ENCODE results near the gene TSEN2. TPM values are rescaled to one million over a fixed set of nuclear protein-coding genes. Genes with fewer than 3 reads are reported as not detected.

The TSEN2 gene
- total RNA-seq, 3 donors from 2014 or later: 30.6 to 38.8 (median 35.9) TPM

DNA sequence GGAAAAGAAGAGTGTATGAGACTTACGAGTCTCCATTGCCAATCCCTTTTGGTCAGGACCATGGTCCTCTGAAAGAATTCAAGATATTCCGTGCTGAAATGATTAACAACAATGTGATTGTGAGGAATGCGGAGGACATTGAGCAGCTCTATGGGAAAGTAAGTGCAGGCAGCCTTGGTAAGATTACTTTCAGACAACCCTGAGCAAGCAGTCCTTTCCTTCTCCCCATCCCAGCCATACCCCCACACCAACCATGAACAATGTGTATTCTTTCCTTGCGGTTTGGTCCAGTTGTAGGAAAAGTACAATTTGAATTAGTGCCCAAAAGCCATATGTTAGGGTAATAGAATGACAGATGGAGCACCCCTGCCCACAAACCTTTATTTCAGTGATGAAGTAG is 5.6 kb downstream of the TSEN2 start:
- Mint-ChIP-seq H3K4me1 (ENCODE audit: low read depth) (peaks cover 15% of the 10 kb centered on the region), H3K9me3 (no peaks in the 10 kb centered on the region), H3K4me3 (no peak overlapping the region), H3K27me3 (ENCODE audit: low read depth) (no peaks in the 10 kb centered on the region), H3K36me3 (ENCODE audit: insufficient read depth) (peaks cover 25% of the 10 kb centered on the region)
- DNase-seq (no peak), ATAC-seq (no peak)

DNA sequence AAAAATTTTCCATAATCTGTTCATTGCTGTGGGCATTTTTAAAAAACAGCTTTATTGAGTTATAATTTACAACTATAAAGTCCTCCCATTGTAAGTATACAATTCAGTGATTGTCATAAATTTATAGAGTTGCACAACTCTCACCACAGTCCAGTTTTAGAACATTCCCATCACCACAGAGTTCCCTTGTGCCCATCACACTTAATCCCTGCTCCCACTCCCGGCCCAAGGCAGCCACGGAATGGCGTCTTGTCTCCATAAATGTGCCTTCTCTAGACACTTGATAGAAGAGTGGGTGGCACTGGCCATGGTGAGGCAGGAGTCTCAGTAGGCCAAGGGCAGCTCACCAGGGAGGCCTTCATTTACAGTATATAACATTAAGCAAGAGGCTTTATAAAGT is 6.3 kb downstream of the TSEN2 start:
- no peaks in the 10 kb centered on the region for H3K27me3 Mint-ChIP-seq (ENCODE audit: low read depth)
- DNase-seq (no peak), ATAC-seq (no peak)
- H3K36me3 Mint-ChIP-seq (ENCODE audit: insufficient read depth): peaks cover 25% of the 10 kb centered on the region
- H3K9me3 Mint-ChIP-seq: no peaks in the 10 kb centered on the region
- peaks cover 8% of the 10 kb centered on the region for H3K4me1 Mint-ChIP-seq (ENCODE audit: low read depth)
- no peak overlapping the region for H3K4me3 Mint-ChIP-seq

DNA sequence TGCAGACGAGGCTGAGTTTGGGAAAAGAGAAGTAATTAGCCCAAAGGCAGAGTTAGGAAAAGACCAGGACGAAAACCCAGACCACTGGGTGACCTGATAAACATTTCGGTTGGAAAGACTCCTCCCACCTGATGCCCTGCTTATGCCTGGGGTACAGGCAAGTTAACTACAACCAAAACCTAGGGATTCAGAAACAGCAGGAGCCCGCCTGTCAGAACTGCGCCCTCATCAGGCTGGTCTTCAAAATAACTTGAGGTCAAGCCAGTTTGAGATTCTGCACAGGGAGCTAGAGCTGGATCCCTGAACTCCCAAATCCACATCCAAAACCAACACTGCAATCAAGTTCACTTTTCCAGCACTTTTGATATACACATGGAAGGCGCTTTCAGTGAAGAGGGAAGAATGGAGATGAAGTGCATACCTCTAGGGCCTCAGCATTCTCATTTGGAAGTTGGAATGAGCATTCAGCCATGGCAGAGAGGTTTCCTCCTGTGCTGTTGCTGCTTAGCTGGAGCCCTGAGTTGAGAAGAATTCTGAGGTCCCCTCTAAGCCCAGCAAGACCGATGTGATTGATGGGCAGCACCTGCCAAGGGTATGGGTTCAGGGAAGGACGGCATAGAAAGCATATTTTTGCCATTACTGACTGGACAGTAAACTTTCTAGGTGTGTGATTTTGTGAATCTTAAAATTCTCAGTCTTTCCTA is 11.6 kb downstream of the TSEN2 start:
- H3K4me3 Mint-ChIP-seq: no peak overlapping the region
- H3K4me1 Mint-ChIP-seq (ENCODE audit: low read depth): no peaks in the 10 kb centered on the region
- no peaks in the 10 kb centered on the region for H3K27me3 Mint-ChIP-seq (ENCODE audit: low read depth)
- ATAC-seq (no peak), DNase-seq (no peak)
- no peaks in the 10 kb centered on the region for H3K9me3 Mint-ChIP-seq
- peaks cover 40% of the 10 kb centered on the region for H3K36me3 Mint-ChIP-seq (ENCODE audit: insufficient read depth)

DNA sequence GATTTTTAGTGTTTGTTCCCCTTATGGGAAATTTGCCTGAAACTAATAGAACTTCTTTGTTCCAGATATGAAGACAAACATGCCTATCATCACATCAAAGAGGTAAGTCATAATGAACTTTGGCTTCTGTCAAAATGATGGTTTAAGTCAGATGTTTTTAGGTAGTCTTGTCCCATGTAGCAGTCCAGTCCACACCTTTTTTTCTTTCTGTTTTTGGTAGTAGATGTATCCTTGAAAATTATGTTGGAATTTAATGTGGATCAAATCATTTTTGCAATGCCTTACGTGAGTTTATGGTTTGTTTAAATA is 12.1 kb downstream of the TSEN2 start:
- ATAC-seq (no peak), DNase-seq (no peak)
- Mint-ChIP-seq H3K9me3 (no peaks in the 10 kb centered on the region), H3K4me3 (no peak overlapping the region), H3K36me3 (ENCODE audit: insufficient read depth) (peaks cover 41% of the 10 kb centered on the region), H3K4me1 (ENCODE audit: low read depth) (no peaks in the 10 kb centered on the region), H3K27me3 (ENCODE audit: low read depth) (no peaks in the 10 kb centered on the region)

DNA sequence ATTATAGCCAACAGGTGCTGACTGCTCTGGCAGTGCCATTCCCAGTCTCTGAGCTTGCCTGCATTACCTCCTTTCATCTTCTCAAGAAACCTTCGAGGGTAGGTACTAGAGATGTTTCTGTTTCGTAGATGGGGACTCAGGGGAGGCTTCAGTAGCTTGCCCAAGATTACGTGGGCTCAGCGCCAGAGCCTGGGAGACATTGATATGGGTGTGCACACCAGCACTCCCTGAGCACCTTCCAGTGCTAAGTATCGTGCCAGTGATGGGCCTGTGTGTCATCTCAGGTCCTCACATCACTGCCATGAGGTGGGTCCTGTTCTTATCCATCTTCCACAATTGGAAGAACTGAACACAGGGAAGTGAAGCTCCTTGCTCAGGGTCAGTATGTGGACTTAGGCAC is 15.2 kb downstream of the TSEN2 start:
- H3K4me3 Mint-ChIP-seq: no peak overlapping the region
- no peak for DNase-seq
- no peaks in the 10 kb centered on the region for H3K27me3 Mint-ChIP-seq (ENCODE audit: low read depth)
- no peak for ATAC-seq
- H3K36me3 Mint-ChIP-seq (ENCODE audit: insufficient read depth): peaks cover 47% of the 10 kb centered on the region
- no peaks in the 10 kb centered on the region for H3K4me1 Mint-ChIP-seq (ENCODE audit: low read depth)
- no peaks in the 10 kb centered on the region for H3K9me3 Mint-ChIP-seq

DNA sequence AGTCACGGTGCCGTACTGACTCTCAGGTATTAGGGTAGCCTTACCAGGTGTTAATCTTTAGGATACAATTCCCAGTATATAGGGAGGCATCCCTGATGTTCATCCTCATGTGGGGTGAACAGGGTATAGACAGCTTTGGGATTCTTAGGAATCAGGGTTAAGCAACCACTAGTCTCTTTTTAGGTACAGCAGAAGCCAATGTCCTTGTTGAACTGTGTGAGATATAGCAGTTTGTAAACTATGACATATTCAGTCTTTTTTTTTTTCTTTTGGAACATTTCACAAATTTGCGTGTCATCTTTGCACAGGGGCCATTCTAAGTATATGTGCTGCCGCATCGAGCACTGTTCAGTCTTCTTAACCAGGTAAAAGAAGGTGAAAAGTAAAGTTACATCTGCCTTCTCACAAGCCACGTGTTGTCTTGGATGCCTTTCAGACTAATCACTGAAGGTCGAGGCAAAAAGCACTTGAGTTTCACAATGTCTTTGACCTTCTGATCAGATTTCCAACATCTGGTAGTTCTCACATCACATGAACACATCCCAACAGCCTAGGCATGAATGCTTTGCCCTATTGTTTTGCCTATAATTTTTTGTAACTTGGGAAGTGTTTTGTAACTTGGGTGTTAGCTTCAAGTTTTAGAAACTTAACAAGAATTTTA is 17.2 kb downstream of the TSEN2 start:
- Mint-ChIP-seq H3K4me3 (no peak overlapping the region), H3K27me3 (ENCODE audit: low read depth) (no peaks in the 10 kb centered on the region), H3K9me3 (no peaks in the 10 kb centered on the region), H3K36me3 (ENCODE audit: insufficient read depth) (peaks cover 52% of the 10 kb centered on the region), H3K4me1 (ENCODE audit: low read depth) (no peaks in the 10 kb centered on the region)
- DNase-seq (no peak), ATAC-seq (no peak)

DNA sequence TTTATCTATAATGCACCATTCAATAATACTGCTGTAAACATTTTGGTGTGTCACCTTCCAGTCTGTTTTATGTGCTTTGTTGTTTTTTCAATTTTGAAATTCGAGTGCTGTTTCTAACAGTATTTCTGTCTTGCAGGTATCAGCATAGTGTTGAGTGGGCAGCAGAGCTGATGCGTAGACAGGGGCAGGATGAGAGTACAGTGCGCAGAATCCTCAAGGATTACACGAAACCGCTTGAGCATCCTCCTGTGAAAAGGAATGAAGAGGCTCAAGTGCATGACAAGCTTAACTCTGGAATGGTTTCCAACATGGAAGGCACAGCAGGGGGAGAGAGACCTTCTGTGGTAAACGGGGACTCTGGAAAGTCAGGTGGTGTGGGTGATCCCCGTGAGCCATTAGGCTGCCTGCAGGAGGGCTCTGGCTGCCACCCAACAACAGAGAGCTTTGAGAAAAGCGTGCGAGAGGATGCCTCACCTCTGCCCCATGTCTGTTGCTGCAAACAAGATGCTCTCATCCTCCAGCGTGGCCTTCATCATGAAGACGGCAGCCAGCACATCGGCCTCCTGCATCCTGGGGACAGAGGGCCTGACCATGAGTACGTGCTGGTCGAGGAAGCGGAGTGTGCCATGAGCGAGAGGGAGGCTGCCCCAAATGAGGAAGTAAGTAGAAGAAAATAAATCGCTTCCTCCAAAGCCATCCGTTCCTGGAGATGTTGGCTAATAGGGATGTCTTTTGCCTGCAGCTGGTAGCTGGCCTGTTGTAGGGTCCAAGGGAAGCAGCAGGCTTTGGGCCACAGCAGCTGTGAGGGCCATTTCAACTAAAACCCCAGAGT is 19.1 kb downstream of the TSEN2 start:
- H3K9me3 Mint-ChIP-seq: no peaks in the 10 kb centered on the region
- H3K4me3 Mint-ChIP-seq: no peak overlapping the region
- peaks cover 49% of the 10 kb centered on the region for H3K36me3 Mint-ChIP-seq (ENCODE audit: insufficient read depth)
- ATAC-seq (no peak), DNase-seq (no peak)
- no peaks in the 10 kb centered on the region for H3K27me3 Mint-ChIP-seq (ENCODE audit: low read depth)
- no peaks in the 10 kb centered on the region for H3K4me1 Mint-ChIP-seq (ENCODE audit: low read depth)

DNA sequence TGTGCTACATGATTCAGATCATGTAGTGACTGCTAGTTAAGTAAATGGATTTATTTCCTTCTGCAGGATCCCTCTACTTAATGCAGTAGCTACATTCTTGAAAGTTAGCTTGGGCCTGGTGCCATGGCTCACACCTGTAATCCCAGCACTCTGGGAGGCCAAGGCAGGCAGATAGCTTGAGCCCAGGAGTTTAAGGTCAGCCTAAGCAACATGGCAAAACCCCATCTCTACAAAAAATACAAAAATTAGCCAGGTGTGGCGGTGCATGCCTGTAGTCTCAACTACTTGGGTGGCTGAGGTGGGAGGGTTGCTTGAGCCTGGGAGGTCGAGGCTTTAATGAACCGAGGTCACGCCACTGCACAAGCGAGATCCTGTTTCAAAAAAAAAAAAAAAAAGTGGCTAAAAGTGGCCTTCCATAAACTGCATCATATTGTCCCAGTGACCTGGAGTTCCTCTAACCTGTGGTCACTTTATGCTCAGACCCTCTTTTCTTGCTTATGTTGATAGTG is 22.0 kb downstream of the TSEN2 start:
- H3K4me1 Mint-ChIP-seq (ENCODE audit: low read depth): no peaks in the 10 kb centered on the region

DNA sequence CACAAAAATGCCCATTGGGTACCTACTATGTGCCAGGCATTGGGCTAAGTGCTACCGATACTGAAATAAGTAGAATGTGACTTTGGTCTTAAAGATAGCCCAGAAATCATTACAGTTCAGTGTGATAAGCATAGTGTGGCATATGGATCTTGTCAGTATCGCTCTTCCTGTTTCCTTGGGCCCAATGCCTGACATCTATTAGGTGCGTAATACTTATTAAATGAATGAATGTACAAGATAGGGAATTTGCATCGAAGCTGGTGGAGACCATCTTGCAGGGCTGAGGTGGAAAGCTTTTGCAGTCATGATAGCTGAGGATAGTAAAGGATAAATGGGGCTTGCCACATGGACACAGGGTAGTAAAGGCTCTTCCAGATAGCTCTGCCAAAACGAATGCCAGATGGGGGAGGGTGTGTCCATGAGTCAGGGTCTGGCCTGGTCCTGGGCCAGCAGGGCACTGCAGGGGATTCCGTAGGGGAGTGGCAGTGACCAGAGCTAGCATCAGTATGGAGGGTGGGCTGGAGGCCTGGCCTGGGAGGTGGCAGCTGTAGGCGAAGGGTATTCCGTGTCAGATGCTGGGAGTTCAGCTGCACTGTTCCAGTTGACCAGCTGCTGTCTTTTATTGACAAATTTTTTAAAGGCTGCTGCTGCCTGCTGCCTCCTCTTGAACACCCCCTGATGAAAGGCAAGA is 23.5 kb downstream of the TSEN2 start:
- DNase-seq (no peak), ATAC-seq (no peak)
- Mint-ChIP-seq H3K9me3 (no peaks in the 10 kb centered on the region), H3K4me1 (ENCODE audit: low read depth) (no peaks in the 10 kb centered on the region), H3K4me3 (no peak overlapping the region), H3K27me3 (ENCODE audit: low read depth) (no peaks in the 10 kb centered on the region), H3K36me3 (ENCODE audit: insufficient read depth) (peaks cover 40% of the 10 kb centered on the region)

More for the DNA sequence above, 22.0 kb downstream of the TSEN2 start:
- H3K4me3 Mint-ChIP-seq: no peak overlapping the region
- no peaks in the 10 kb centered on the region for H3K27me3 Mint-ChIP-seq (ENCODE audit: low read depth)
- ATAC-seq (no peak), DNase-seq (no peak)
- H3K36me3 Mint-ChIP-seq (ENCODE audit: insufficient read depth): peaks cover 43% of the 10 kb centered on the region
- no peaks in the 10 kb centered on the region for H3K9me3 Mint-ChIP-seq

DNA sequence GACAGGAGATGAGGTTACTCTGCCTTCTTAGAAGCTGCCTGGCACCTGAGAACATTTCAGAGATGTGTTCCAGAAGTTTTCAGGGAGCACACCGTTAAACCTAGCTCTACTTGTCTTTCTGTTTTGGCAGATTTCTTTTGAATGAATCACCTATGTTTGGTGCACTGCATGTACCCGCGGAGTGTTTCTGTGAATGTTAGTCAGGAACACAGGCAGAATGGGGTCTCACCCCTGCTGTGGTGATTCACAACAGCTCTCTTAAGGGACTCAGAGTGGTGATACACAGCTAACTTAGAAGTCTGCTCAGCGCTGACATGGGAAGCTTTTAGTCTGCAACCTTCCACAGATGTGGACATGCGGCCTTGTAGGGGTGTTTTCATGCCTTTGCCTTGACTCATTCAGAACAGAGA is 24.0 kb downstream of the TSEN2 start:
- no peaks in the 10 kb centered on the region for H3K9me3 Mint-ChIP-seq

DNA sequence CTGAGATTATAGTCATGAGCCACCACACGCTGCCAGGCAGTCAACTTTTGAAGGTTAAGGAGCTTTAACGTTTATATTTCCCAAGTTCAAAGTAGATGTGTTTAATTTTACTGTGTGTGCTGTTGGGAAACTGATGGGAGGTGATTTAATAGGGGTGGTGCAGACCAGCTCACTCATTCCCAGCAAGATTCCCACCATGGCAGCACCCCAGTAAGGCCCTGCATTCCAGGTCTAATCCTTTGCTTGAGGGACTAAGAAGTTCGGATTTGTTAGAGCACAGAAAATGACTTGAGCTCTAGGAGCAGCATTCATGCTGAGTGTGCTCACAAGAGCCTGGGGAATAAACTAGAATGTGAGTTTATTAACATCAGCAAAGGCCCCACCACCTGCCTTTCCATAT is 25.2 kb downstream of the TSEN2 start:
- H3K27me3 Mint-ChIP-seq (ENCODE audit: low read depth): no peaks in the 10 kb centered on the region
- peaks cover 32% of the 10 kb centered on the region for H3K36me3 Mint-ChIP-seq (ENCODE audit: insufficient read depth)
- H3K4me1 Mint-ChIP-seq (ENCODE audit: low read depth): no peaks in the 10 kb centered on the region
- no peak overlapping the region for H3K4me3 Mint-ChIP-seq
- ATAC-seq: no peak
- DNase-seq: no peak
- H3K9me3 Mint-ChIP-seq: no peaks in the 10 kb centered on the region

More for the DNA sequence above, 24.0 kb downstream of the TSEN2 start:
- Mint-ChIP-seq H3K36me3 (ENCODE audit: insufficient read depth) (peaks cover 36% of the 10 kb centered on the region), H3K4me3 (no peak overlapping the region), H3K27me3 (ENCODE audit: low read depth) (no peaks in the 10 kb centered on the region), H3K4me1 (ENCODE audit: low read depth) (no peaks in the 10 kb centered on the region)
- no peak for ATAC-seq
- no peak for DNase-seq

DNA sequence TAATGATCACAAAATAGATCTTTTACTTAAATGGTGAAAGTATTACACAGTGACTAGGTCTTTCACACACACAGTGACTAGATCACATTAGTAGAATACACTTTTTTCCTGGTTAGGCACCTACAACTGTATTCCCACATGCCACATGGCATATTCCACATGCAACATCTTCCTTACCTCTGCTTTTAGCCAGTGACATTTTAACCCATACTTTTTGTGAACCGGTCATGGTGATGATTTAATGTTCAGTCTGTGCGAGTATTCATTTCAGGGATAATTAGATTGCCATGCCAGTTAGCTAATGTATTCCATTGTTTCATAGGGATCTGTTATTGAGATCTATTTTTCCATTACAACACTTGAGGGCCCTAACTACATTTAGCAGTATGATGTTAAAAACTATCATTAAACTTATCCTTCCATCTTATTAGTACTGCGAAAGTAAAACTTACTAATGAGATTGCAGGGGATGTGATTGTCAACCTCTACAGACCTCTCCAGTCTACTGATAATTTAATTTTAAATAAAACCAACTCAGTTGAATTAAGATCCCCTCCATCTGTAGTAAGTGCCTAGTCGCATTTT is 28.3 kb downstream of the TSEN2 start:
- no peak for ATAC-seq
- H3K36me3 Mint-ChIP-seq (ENCODE audit: insufficient read depth): peaks cover 24% of the 10 kb centered on the region
- no peaks in the 10 kb centered on the region for H3K9me3 Mint-ChIP-seq
- H3K4me1 Mint-ChIP-seq (ENCODE audit: low read depth): no peaks in the 10 kb centered on the region
- no peaks in the 10 kb centered on the region for H3K27me3 Mint-ChIP-seq (ENCODE audit: low read depth)
- DNase-seq: no peak
- no peak overlapping the region for H3K4me3 Mint-ChIP-seq

DNA sequence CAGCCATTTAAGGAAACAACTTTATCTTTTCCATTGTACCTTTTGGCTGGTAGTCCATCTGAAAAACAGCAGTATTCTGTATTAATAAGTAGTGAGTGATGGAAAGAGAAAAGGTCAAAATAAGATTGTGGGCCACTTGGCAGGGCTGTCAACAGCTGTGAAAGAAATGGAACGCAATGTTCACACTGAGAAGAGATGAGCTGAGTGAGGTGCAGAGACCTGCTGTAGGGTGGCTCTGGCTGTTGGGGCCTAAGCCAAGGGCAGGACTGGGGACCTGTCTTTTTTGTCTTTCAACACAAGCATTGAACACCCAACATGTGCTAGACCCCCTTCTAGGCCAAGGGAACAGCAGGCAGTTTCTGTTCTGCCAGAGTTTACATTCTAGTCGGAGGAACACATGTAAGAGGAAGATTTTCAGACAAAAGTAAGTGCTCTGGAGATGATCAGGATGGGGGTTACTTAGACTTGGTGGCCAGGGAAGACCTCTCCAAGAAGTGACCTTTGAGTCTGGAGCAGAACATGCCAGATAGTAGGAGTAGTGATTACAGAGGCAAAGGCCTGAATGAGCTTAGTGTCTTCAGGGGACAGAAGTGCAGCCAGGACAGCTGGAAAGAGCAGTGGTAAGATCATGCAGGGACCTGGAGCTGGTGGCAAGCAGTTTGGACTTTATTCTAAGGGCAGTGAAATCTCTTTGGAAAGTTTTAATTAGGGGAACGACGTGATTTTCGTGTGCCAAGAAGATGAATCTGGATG is 29.6 kb downstream of the TSEN2 start:
- Mint-ChIP-seq H3K27me3 (ENCODE audit: low read depth) (no peaks in the 10 kb centered on the region), H3K4me3 (no peak overlapping the region), H3K36me3 (ENCODE audit: insufficient read depth) (peaks cover 23% of the 10 kb centered on the region), H3K9me3 (no peaks in the 10 kb centered on the region), H3K4me1 (ENCODE audit: low read depth) (no peaks in the 10 kb centered on the region)
- DNase-seq (no peak), ATAC-seq (no peak)
